ENCODE data around the gene F7. TPM values are rescaled to one million over a fixed set of nuclear protein-coding genes. Genes with fewer than 3 reads are reported as not detected.

F7 gene
- polyA plus RNA-seq, 1 experiment: 0.06 TPM

- Histone ChIP-seq H3K27me3 (ENCODE audit: control insufficient read depth, insufficient read depth, low read length) (peaks cover 3% of the 10 kb centered on the region), H3K4me3 (ENCODE audit: low read depth, low read length) (no peak overlapping the region), H3K27ac (ENCODE audit: low read depth, low read length) (no peak overlapping the region), H3K9me3 (ENCODE audit: control insufficient read depth, insufficient read depth, low read length) (no peaks in the 10 kb centered on the region; the same call in 1 of the 2 replicates)
- ChIA-PET POLR2A (no interaction called here), CTCF (no interaction called here)
- TF ChIP-seq, protein P1, sequence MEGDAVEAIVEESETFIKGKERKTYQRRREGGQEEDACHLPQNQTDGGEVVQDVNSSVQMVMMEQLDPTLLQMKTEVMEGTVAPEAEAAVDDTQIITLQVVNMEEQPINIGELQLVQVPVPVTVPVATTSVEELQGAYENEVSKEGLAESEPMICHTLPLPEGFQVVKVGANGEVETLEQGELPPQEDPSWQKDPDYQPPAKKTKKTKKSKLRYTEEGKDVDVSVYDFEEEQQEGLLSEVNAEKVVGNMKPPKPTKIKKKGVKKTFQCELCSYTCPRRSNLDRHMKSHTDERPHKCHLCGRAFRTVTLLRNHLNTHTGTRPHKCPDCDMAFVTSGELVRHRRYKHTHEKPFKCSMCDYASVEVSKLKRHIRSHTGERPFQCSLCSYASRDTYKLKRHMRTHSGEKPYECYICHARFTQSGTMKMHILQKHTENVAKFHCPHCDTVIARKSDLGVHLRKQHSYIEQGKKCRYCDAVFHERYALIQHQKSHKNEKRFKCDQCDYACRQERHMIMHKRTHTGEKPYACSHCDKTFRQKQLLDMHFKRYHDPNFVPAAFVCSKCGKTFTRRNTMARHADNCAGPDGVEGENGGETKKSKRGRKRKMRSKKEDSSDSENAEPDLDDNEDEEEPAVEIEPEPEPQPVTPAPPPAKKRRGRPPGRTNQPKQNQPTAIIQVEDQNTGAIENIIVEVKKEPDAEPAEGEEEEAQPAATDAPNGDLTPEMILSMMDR (IDR thresholded peaks at IDR 0.05; ENCODE audit: low read depth, low read length): no peak
- DNase-seq (ENCODE audit: low read depth, low spot score): no peak
Observed at GRCh38 chr13:113146750-113147149, 41.2 kb downstream of the F7 start.

DNA sequence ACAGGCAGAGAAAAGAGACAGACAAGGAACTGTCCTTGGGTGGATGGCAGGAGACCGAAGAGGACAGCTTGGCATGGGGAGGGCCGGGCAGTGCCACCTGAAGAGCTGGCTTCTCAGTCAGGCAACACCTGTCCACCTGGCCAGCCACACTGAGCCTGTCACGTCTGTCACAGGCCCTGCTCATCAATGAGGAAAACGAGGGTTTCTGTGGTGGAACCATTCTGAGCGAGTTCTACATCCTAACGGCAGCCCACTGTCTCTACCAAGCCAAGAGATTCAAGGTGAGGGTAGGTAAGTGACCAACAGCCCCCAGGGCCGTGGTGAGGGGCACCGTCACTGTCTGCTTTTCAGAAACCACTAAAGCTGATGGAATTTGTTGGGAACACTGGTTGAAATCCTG lies 41.6 kb downstream of the F7 start:
- no peaks in the 10 kb centered on the region; the same call in 1 of the 2 replicates for H3K9me3 ChIP-seq (ENCODE audit: control insufficient read depth, insufficient read depth, low read length)
- H3K27ac ChIP-seq (ENCODE audit: low read depth, low read length): no peak overlapping the region
- ChIA-PET POLR2A (no interaction called here), CTCF (no interaction called here)
- TF ChIP-seq, protein P1 (IDR thresholded peaks at IDR 0.05; ENCODE audit: low read depth, low read length): no peak
- H3K27me3 ChIP-seq (ENCODE audit: control insufficient read depth, insufficient read depth, low read length): peaks cover 3% of the 10 kb centered on the region
- H3K4me3 ChIP-seq (ENCODE audit: low read depth, low read length): no peak overlapping the region
- DNase-seq (ENCODE audit: low read depth, low spot score): no peak

- POLR2A ChIA-PET: no interaction called here
- Histone ChIP-seq H3K27ac (ENCODE audit: low read depth, low read length) (no peak overlapping the region), H3K9me3 (ENCODE audit: control insufficient read depth, insufficient read depth, low read length) (no peaks in the 10 kb centered on the region; the same call in 1 of the 2 replicates), H3K27me3 (ENCODE audit: control insufficient read depth, insufficient read depth, low read length) (peaks cover 3% of the 10 kb centered on the region), H3K4me3 (ENCODE audit: low read depth, low read length) (no peak overlapping the region)
- TF ChIP-seq, protein P1 (IDR thresholded peaks at IDR 0.05; ENCODE audit: low read depth, low read length): no peak
- DNase-seq (ENCODE audit: low read depth, low spot score): no peak
- CTCF ChIA-PET: no interaction called here
Observed at GRCh38 chr13:113148407-113148806, 42.8 kb downstream of the F7 start.

DNA sequence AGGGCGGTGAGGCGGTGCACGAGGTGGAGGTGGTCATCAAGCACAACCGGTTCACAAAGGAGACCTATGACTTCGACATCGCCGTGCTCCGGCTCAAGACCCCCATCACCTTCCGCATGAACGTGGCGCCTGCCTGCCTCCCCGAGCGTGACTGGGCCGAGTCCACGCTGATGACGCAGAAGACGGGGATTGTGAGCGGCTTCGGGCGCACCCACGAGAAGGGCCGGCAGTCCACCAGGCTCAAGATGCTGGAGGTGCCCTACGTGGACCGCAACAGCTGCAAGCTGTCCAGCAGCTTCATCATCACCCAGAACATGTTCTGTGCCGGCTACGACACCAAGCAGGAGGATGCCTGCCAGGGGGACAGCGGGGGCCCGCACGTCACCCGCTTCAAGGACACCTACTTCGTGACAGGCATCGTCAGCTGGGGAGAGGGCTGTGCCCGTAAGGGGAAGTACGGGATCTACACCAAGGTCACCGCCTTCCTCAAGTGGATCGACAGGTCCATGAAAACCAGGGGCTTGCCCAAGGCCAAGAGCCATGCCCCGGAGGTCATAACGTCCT lies 43.4 kb downstream of the F7 start:
- CTCF ChIA-PET: no interaction called here
- Histone ChIP-seq H3K27ac (ENCODE audit: low read depth, low read length) (no peak overlapping the region), H3K9me3 (ENCODE audit: control insufficient read depth, insufficient read depth, low read length) (no peaks in the 10 kb centered on the region; the same call in 1 of the 2 replicates), H3K4me3 (ENCODE audit: low read depth, low read length) (no peak overlapping the region), H3K27me3 (ENCODE audit: control insufficient read depth, insufficient read depth, low read length) (peaks cover 3% of the 10 kb centered on the region)
- POLR2A ChIA-PET: no interaction called here
- TF ChIP-seq, protein P1 (IDR thresholded peaks at IDR 0.05; ENCODE audit: low read depth, low read length): no peak
- no peak for DNase-seq (ENCODE audit: low read depth, low spot score)

DNA sequence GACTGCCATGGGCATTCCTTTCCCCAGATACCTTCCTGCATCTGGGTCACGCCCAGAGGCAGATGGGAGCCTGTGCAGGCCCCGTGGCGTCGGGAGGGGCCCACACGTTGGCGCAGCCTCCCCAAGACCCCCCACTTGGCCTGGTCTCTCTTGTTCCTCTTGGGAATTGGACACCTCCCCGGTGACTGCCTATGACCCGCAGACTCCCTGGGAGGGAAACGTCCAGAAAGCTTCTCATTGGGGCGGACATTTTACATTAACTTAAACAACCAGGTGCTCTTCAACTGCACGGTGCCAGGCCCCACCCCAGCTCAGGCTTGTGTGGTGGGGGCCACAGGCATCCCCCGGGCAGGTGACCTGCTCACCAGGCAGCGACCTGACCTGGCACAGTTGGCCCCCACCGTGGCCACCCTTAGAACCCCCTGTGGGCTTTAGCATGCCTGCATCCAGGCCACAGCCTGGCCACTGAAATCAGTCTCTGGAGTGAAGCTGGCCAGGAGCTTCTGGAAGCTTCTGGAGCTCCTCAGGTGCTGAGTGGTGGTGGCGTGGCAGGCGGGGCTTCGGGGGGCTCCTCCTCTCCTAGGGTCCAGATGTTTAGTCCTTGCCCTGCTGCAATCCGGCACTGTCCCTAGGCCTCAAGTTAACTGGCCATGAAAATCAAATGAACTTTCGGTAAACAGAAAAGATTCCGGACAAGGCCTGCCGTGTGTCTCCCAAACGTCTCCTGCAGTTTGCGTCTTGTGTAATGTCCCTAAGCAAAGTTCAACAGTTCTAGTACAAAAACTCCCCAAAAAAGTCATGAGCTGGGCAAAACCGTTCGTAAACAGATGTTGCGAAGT lies 44.3 kb downstream of the F7 start:
- POLR2A ChIA-PET: no interaction called here

More for the DNA sequence above, 44.3 kb downstream of the F7 start:
- CTCF ChIA-PET: no interaction called here
- Histone ChIP-seq H3K27ac (ENCODE audit: low read depth, low read length) (no peak overlapping the region), H3K9me3 (ENCODE audit: control insufficient read depth, insufficient read depth, low read length) (no peaks in the 10 kb centered on the region; the same call in 1 of the 2 replicates), H3K4me3 (ENCODE audit: low read depth, low read length) (no peak overlapping the region), H3K27me3 (ENCODE audit: control insufficient read depth, insufficient read depth, low read length) (no peaks in the 10 kb centered on the region)
- TF ChIP-seq, protein P1 (IDR thresholded peaks at IDR 0.05; ENCODE audit: low read depth, low read length): no peak
- no peak for DNase-seq (ENCODE audit: low read depth, low spot score)
